Peyer's patch (tissue), 4 donors: ENCODE measurements around the gene VAV2.

Source experiments
- POLR2A ChIP-seq, 2 donors: fragments of 450-650 bp; IDR thresholded peaks; one replicate each; pipeline ENCODE4 v1.5.1; 2017; ENCODE audit warnings: antibody characterized with exemption in 2 of 2, mild to moderate bottlenecking in 2 of 2, moderate library complexity in 2 of 2
- TF ChIP-seq, protein P1 (sequence below), 6 experiments: fragments of 450-650 bp in 4 of 6; fragments of 200-600 bp in 2 of 6; sonication (generic) in 1 of 6; IDR thresholded peaks; one replicate each; pipeline ENCODE4 v1.5.1; 2017 to 2019; ENCODE audit warnings: antibody characterized with exemption in 6 of 6, mild to moderate bottlenecking in 3 of 6, moderate library complexity in 1 of 6

- TF ChIP-seq, protein P1, sequence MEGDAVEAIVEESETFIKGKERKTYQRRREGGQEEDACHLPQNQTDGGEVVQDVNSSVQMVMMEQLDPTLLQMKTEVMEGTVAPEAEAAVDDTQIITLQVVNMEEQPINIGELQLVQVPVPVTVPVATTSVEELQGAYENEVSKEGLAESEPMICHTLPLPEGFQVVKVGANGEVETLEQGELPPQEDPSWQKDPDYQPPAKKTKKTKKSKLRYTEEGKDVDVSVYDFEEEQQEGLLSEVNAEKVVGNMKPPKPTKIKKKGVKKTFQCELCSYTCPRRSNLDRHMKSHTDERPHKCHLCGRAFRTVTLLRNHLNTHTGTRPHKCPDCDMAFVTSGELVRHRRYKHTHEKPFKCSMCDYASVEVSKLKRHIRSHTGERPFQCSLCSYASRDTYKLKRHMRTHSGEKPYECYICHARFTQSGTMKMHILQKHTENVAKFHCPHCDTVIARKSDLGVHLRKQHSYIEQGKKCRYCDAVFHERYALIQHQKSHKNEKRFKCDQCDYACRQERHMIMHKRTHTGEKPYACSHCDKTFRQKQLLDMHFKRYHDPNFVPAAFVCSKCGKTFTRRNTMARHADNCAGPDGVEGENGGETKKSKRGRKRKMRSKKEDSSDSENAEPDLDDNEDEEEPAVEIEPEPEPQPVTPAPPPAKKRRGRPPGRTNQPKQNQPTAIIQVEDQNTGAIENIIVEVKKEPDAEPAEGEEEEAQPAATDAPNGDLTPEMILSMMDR (IDR thresholded peaks at IDR 0.05) = no peak
- TF ChIP-seq POLR2A (IDR thresholded peaks at IDR 0.05) = no peak
These were observed 4.7 kb upstream of the VAV2 start for GRCh38 chr9:133996531-133997520.
